ENCODE results near the gene HOXA1. TPM values are rescaled to one million over a fixed set of nuclear protein-coding genes. Genes with fewer than 3 reads are reported as not detected.

Gene HOXA1
- total RNA-seq, 1 donor from 2014 or later, result 9.5 TPM

DNA sequence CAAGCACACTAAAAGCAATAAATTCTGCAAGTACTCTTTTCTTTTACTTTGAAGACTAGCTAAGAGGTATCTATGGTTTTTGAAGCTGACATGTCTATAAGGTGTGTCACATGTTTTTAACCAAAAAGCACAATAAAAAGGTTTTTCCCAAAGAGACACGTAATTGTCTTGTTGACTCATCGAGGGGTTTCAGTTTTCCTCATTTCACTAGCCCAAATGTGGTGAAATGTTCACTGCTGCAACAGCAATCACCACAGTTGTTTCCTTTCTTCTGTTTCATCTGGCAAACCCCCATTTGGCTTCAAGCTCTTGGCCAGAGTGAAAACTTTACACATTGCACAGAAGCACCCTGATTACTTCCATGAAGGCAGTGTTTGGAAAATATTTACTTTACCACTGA lies 38.6 kb upstream of the HOXA1 start:
- Mint-ChIP-seq H3K4me1 (ENCODE audit: unreplicated experiment) (peaks cover 52% of the 10 kb centered on the region), H3K4me3 (peak overlapping the region; percentile 99), H3K9me3 (no peaks in the 10 kb centered on the region), H3K36me3 (peaks cover 8% of the 10 kb centered on the region), H3K27ac (peak overlapping the region; percentile 94), H3K27me3 (peaks cover 28% of the 10 kb centered on the region)
- TF ChIP-seq, protein P1, sequence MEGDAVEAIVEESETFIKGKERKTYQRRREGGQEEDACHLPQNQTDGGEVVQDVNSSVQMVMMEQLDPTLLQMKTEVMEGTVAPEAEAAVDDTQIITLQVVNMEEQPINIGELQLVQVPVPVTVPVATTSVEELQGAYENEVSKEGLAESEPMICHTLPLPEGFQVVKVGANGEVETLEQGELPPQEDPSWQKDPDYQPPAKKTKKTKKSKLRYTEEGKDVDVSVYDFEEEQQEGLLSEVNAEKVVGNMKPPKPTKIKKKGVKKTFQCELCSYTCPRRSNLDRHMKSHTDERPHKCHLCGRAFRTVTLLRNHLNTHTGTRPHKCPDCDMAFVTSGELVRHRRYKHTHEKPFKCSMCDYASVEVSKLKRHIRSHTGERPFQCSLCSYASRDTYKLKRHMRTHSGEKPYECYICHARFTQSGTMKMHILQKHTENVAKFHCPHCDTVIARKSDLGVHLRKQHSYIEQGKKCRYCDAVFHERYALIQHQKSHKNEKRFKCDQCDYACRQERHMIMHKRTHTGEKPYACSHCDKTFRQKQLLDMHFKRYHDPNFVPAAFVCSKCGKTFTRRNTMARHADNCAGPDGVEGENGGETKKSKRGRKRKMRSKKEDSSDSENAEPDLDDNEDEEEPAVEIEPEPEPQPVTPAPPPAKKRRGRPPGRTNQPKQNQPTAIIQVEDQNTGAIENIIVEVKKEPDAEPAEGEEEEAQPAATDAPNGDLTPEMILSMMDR (conservative IDR thresholded peaks at IDR 0.05), result no peak
- no peak for DNase-seq (ENCODE audit: extremely low spot score, unreplicated experiment)

DNA sequence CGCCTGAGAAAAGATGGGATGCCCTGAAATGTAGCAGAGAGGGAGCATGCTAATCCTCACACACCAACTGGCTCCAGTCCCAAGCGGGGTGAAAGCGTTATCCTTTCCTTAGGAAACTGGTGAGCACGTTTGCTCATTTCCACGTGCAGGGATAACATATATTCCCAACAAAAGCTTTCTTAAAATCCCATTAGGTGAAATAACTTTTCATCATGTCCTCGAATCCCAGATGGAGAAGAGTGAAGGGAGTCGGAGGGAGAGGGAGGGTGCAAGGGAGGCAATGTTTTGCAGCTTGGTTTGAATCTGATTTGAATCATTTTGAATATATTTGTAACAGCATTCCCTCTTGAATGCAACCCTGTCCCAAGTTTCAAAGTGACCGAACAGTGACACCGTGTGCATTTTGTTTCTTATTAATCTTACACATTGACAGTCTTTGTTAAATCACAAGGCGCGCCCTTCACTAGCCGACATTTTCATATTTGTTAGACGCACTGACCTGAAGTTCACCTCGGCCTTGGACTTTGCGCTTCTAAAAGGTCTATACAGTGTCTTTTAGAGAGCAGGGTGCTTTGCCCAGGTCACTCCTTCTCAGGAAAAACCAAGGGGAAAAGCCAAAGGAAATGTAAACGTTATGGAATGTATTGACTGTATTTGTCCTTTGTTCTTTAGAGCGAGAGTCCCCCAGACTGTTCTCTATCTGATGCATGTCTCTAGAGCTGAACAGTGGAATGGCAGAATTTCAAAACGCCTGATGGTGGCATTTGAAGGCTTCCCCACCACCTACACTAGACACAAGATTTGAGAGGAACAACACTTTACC lies 37.8 kb upstream of the HOXA1 start:
- TF ChIP-seq, protein P1 (conservative IDR thresholded peaks at IDR 0.05), result no peak
- Mint-ChIP-seq H3K9me3 (no peaks in the 10 kb centered on the region), H3K27me3 (peaks cover 30% of the 10 kb centered on the region), H3K4me3 (peak overlapping the region; percentile 99), H3K36me3 (peaks cover 15% of the 10 kb centered on the region), H3K4me1 (ENCODE audit: unreplicated experiment) (peaks cover 58% of the 10 kb centered on the region), H3K27ac (peak overlapping the region; percentile 94)
- no peak for DNase-seq (ENCODE audit: extremely low spot score, unreplicated experiment)

DNA sequence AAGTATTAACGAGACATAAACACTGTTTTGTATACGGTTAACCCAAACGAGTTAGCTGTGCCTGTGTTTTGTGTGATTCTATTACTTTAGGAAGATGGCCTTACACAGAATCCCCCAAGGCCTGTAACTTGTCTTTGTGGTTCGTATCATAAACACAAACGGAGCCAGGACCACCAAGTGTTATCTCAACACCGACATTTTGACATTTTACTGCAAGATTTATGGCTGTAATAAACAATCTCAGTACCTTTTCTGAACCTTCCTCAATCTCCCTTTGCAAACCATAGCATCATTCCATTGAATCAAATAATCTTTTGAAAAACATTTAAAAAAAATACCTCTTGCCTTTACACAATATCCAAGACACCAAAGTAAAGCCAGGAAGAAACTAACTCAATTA lies 37.2 kb upstream of the HOXA1 start:
- TF ChIP-seq, protein P1 (conservative IDR thresholded peaks at IDR 0.05), result no peak
- Mint-ChIP-seq H3K4me3 (peak overlapping the region; percentile 99), H3K27ac (peak overlapping the region; percentile 94), H3K36me3 (peaks cover 22% of the 10 kb centered on the region), H3K27me3 (peaks cover 31% of the 10 kb centered on the region), H3K9me3 (no peaks in the 10 kb centered on the region), H3K4me1 (ENCODE audit: unreplicated experiment) (peaks cover 64% of the 10 kb centered on the region)
- DNase-seq (ENCODE audit: extremely low spot score, unreplicated experiment), result no peak

DNA sequence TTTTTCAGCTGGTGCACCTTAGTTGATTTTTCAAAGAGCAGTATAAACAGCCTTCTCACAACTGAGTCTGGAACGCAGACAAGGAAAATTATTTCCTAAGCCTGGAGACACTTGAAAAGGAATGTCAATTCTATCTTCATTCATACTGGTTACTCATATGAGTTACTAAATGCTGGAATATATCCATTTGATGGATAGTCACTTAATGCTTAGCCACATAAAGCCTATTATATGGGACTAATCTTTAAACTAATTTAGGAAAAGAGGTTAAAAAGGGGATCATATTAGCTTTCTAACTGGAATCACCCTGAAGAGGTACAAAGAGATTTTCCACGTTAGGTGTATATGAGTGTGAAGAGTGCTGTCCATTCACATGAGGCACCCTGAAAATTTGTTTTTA lies 36.4 kb upstream of the HOXA1 start:
- no peak for DNase-seq (ENCODE audit: extremely low spot score, unreplicated experiment)
- Mint-ChIP-seq H3K36me3 (peaks cover 22% of the 10 kb centered on the region), H3K9me3 (no peaks in the 10 kb centered on the region), H3K4me3 (peak overlapping the region; percentile 90), H3K27ac (peak overlapping the region; percentile 90), H3K27me3 (peaks cover 27% of the 10 kb centered on the region), H3K4me1 (ENCODE audit: unreplicated experiment) (peaks cover 67% of the 10 kb centered on the region)
- TF ChIP-seq, protein P1 (conservative IDR thresholded peaks at IDR 0.05), result no peak

DNA sequence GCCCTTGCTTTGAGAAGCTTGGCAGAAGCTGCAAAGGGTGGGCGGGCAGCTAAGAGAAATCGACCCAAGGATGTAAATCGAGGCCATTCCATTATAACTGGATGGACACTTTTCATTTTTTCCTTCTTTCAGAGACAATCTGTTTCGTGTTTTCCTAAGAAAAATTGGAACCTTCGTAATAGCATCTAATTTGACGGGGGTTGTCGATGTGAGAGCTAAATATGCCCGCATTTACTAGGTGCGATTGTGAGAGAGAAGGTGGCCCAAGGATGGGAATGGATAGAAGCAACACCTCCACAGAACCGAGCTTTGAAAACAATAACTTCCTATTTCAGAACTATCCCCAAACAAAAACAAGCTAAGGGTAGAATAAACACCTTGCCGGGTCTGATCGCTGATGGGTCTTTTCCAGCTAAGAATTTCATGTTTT lies 35.6 kb upstream of the HOXA1 start:
- H3K9me3 Mint-ChIP-seq, result no peaks in the 10 kb centered on the region
- peak overlapping the region; percentile 90 for H3K27ac Mint-ChIP-seq
- H3K36me3 Mint-ChIP-seq, result peaks cover 22% of the 10 kb centered on the region
- H3K4me1 Mint-ChIP-seq (ENCODE audit: unreplicated experiment), result peaks cover 75% of the 10 kb centered on the region
- TF ChIP-seq, protein P1 (conservative IDR thresholded peaks at IDR 0.05), result no peak
- no peak for DNase-seq (ENCODE audit: extremely low spot score, unreplicated experiment)
- peak overlapping the region; percentile 90 for H3K4me3 Mint-ChIP-seq
- peaks cover 27% of the 10 kb centered on the region for H3K27me3 Mint-ChIP-seq

Data from type B pancreatic cell (in vitro differentiated cells).